MM.1S (cell line): ENCODE measurements around the gene LANCL3.

ENCODE experiments used
- EZH2 ChIP-seq: fragments of 300-600 bp; sonication (generic); optimal IDR thresholded peaks from 2 replicates; pipeline ENCODE3; 2017; ENCODE audit warnings: low read depth, mild to moderate bottlenecking, antibody characterized with exemption, low read length, mixed read lengths
- EZH2phosphoT487 ChIP-seq: fragments of 300-600 bp; sonication (generic); IDR thresholded peaks from 2 replicates; pipeline ENCODE4 v1.6.1; 2018; ENCODE audit warnings: antibody characterized with exemption, low read length
- TF ChIP-seq, protein P1 (sequence below): fragments of 300-600 bp; sonication (generic); IDR thresholded peaks from 2 replicates; pipeline ENCODE4 v1.5.1; 2016; ENCODE audit warnings: antibody characterized with exemption, low read length, mixed read lengths

GRCh38 chrX:37580080-37580479 is 8.6 kb downstream of the LANCL3 start:
- TF ChIP-seq EZH2 (no peak), EZH2phosphoT487 (no peak)
- TF ChIP-seq, protein P1, sequence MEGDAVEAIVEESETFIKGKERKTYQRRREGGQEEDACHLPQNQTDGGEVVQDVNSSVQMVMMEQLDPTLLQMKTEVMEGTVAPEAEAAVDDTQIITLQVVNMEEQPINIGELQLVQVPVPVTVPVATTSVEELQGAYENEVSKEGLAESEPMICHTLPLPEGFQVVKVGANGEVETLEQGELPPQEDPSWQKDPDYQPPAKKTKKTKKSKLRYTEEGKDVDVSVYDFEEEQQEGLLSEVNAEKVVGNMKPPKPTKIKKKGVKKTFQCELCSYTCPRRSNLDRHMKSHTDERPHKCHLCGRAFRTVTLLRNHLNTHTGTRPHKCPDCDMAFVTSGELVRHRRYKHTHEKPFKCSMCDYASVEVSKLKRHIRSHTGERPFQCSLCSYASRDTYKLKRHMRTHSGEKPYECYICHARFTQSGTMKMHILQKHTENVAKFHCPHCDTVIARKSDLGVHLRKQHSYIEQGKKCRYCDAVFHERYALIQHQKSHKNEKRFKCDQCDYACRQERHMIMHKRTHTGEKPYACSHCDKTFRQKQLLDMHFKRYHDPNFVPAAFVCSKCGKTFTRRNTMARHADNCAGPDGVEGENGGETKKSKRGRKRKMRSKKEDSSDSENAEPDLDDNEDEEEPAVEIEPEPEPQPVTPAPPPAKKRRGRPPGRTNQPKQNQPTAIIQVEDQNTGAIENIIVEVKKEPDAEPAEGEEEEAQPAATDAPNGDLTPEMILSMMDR: no peak
